ENCODE measurements around the gene CPLANE2.
"Not testable (repeated sequence)": the region's sequence is repeated elsewhere in the genome, so short reads cannot be mapped to it uniquely, and the experiment has no call there.

CPLANE2 gene

GRCh38 chr1:16249596-16250241 is 12.7 kb upstream of the CPLANE2 start:
- TF ChIP-seq CTCF (IDR thresholded peaks at IDR 0.05; ENCODE audit: low read depth, low read length, missing control alignments), result no peak
- DNase-seq (ENCODE audit: low read depth), result no peak
- in situ Hi-C loops (cut with HindIII; ENCODE audit: low sequenced_read_pairs), result no loop called here
- H3K4me3 ChIP-seq (ENCODE audit: low read depth, low read length), result no peak overlapping the region

GRCh38 chr1:16248603-16249516 is 11.9 kb upstream of the CPLANE2 start:
- TF ChIP-seq CTCF (IDR thresholded peaks at IDR 0.05; ENCODE audit: low read depth, low read length, missing control alignments), result no peak
- in situ Hi-C loops (cut with HindIII; ENCODE audit: low sequenced_read_pairs), result no loop called here
- DNase-seq (ENCODE audit: low read depth), result peak; percentile 65
- no peak overlapping the region for H3K4me3 ChIP-seq (ENCODE audit: low read depth, low read length)

- H3K4me3 ChIP-seq (ENCODE audit: low read depth, low read length), result no peak overlapping the region
- in situ Hi-C loops (cut with HindIII; ENCODE audit: low sequenced_read_pairs), result no loop called here
- TF ChIP-seq CTCF (IDR thresholded peaks at IDR 0.05; ENCODE audit: low read depth, low read length, missing control alignments), result no peak
- DNase-seq (ENCODE audit: low read depth), result no peak
These were observed 11.0 kb upstream of the CPLANE2 start for GRCh38 chr1:16248007-16248436.

- H3K4me3 ChIP-seq (ENCODE audit: low read depth, low read length), result no peak overlapping the region
- DNase-seq (ENCODE audit: low read depth), result no peak
- in situ Hi-C loops (cut with HindIII; ENCODE audit: low sequenced_read_pairs), result no loop called here
- TF ChIP-seq CTCF (IDR thresholded peaks at IDR 0.05; ENCODE audit: low read depth, low read length, missing control alignments), result no peak
These were observed 10.5 kb upstream of the CPLANE2 start for GRCh38 chr1:16247441-16247840.

GRCh38 chr1:16246961-16247360 is 10.0 kb upstream of the CPLANE2 start:
- in situ Hi-C loops (cut with HindIII; ENCODE audit: low sequenced_read_pairs), result no loop called here
- no peak overlapping the region for H3K4me3 ChIP-seq (ENCODE audit: low read depth, low read length)
- TF ChIP-seq CTCF (IDR thresholded peaks at IDR 0.05; ENCODE audit: low read depth, low read length, missing control alignments), result no peak
- DNase-seq (ENCODE audit: low read depth), result no peak

- in situ Hi-C loops (cut with HindIII; ENCODE audit: low sequenced_read_pairs), result not testable (repeated sequence)
These were observed 9.3 kb upstream of the CPLANE2 start for GRCh38 chr1:16246239-16246638.

More at GRCh38 chr1:16246239-16246638, 9.3 kb upstream of the CPLANE2 start:
- DNase-seq (ENCODE audit: low read depth); H3K4me3 ChIP-seq (ENCODE audit: low read depth, low read length): not testable (repeated sequence)
